Fibroblast of skin of left biceps (primary cell): ENCODE measurements around the gene SH3GL1.
A peak's percentile ranks its signal among the peaks of the same experiment; 100 is the strongest.

ENCODE experiments used
- DNase-seq, 2 experiments: peaks; one replicate each; pipeline ENCODE4 v3.0.0-alpha.2; 2013; ENCODE audit warnings: low read depth in 2 of 2

Gene SH3GL1

DNA sequence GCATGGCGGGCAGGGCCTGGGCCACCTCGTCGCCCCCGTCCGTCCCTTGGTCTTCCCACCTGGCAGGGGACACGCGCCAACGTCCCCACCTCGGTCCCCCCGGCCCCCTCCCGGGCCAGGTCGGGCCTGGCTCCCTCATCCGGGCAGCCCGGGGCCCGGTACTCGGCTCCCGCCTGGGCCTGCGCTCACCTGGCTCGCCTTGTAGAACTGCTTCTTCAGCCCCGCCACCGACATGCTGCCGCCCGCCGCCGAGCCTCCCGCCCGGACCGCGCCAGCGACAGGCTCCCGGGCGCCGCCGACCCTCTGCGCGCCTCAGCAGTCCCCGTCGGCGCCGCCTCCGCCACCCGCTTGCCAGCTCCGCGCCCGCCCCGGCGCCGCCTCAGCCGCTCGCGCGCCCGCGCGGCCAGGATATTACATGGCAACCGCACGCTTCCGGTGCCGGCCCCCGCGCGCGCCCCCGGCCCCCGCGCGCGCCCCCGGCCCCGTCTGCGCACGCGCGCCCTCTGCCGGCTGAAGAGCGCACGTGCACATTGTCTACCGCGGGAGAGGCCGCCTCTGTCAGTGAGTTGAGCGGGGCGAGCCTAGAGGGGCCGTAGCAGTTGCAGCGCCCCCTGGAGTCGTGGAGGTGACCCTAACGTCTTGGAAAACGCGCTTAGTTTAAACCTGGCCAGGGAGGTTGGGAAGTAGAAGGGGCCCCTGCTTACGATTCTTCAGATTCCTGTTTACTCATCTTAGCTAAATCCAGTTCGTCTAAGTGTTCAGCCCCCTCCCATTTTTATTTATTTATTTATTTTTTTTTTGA is at the start of gene SH3GL1:
SH3GL1 (minus strand) TSS at position 413 of the 802 bp plus-strand sequence; CDS start at position 234, 179 bp downstream.
- DNase-seq: peak; percentile 71 to 76

- no peak for DNase-seq
Measured at GRCh38 chr19:4449639-4450028, 49.3 kb upstream of the SH3GL1 start.

GRCh38 chr19:4449022-4449638 is 48.8 kb upstream of the SH3GL1 start:
- DNase-seq: no peak

DNA sequence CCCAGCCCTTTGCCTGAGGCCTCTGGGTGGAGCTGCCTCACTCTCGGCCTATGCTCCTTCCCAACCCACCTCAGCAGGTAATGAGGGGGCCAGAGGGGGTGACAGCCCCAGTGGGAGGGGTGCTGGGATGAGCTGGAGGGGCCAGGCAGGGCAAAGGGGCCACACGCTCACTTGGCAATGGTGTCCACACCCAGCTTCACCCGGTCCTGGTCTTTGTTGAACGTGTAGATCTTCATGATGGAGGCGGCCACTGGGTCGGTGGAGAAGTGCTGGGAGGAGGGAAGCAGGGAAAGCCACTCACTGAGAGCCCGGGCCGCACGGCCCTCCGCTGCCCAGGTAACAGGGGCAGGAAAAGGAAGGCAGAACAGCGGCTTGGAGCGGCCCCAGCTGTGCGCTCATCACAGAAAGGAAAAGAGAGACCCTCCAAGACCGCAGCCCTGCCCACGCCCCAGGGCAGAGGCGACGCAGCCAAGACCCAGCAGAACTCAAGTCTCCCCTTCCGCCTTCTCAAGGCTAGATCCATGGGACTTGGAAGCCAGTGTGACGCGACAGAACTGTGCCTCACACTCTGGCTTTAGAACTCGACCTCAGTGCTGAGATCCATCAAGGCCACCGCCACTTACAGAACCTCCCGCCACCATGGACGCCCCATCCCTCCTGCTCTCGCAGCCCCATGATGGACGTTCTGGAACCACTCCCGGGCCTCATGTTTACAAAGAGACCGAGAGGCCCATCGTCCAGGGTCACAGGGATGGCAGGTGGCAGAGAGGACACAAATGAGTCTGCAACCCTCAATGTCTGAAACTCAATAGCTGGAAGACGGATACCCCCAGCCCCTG is 48.0 kb upstream of the SH3GL1 start:
- DNase-seq: no peak

- no peak for DNase-seq
Measured at GRCh38 chr19:4447327-4448146, 47.2 kb upstream of the SH3GL1 start.

DNA sequence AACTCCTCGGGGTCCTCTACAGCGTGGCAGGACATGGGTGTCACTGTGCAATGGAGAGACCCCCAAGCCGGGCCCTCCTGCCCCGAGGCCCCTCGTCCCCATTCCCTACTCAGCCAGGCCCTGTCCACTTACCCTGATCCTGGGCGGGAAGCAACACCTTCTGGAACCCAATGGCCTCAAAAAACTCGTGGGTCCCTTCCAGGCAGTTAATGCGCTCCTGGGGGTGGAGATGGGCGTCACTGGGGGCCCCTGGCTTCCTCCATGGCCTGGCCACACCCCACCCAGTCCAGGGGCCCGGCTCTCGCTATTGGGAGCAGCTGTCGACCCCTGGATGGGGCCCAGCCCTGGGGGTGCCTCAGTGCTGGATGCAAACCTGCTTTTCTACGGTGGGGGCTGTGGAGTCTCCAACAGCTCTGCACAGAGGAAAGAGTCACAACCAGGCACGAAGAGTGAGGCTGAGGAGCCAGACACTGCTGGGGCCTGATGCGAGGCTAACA is 46.4 kb upstream of the SH3GL1 start:
- DNase-seq: no peak

DNA sequence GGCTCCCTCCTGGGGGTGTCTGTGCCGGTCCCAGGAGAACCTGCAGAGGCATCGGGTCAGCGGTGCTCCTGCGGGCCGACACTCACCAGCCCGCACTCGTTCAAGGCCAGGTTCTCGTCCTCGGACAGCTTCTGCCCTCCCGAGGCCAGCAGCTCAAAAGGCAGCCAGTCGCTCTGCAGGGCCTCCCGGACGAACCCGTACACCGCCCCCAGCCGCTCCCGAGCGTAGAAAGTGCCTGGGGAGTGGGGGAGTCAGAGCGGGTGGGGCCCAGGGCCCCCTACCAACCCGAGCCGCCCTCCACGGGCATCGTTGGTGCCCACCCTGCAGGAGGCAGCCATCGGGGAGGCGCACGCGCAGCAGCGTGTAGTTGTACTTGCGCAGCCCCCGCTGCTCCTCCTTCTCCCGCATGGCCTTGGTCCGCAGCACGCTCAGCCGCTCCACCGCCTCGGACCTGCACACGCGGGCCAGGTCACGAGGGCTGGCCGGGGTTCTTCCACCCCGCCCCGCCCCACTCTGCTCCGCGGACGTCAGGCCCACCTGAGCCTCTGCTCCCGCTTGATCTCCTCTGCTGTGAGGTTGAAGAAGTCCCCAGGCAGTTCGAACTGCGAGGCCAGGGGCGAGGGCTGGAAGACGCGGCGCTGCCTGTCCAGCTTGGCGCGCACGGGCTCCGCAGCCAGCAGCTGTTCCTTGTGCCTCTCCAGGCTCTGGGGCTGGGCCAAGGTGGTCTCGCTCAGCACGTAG is 45.8 kb upstream of the SH3GL1 start:
- DNase-seq: no peak

- no peak for DNase-seq
Measured at GRCh38 chr19:4444765-4445741, 44.7 kb upstream of the SH3GL1 start.

DNA sequence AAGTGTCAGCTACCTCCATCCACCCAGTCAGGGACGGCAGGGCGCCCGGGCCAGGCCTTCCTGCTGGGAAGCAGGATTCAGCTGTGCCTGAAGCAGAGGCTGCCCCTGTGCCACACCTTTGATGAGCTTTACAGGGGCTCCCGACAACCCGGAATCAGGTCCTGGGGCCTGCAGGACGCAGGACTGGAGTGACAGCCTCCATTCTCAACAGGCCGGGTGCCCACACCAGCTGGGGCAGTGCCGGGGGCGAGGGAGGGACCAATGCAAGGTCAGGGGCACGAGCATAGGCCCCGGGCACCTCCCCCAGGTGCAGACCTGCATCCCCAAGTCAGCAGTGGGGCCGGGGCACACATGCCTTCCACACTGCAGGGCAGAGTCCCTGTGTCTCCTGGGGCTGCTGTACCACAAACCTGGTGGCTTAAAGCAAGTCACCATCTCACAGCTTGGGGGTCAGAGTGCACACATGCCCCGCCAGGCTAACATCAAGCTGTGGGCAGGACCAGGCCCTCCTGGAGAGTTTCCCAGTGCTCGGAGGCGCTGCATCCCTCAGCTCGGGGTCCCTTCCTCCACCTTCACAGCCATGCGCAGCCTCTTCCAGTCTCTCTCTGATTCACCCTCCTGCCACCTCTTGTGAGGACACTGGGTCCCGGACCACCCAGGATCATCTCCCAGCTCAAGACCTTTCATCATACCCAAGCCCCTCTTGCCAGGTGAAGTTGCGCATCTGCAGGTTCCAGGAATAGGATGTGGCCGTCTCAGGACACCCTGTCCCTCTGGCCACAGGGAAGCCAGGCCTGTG is 43.8 kb upstream of the SH3GL1 start:
- no peak for DNase-seq

DNA sequence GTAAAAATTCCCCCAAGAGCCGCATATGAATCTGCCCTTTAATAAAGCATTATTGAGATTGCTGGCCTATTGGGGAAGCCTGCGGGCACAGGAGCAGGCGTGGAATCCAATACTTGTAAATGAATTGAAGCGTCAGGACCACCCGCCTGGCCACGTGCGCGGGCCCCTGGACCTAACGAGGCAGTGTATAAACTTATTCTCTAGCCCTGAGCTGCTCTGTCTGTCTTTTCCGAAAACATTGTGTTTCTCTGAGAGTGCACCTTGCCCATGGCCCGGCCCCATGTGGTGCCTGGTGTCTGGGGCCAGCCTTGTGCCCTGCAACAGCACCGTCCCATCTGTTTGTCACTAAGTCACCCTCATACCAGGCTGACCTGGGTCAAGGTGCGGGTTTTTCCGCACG is 42.8 kb upstream of the SH3GL1 start:
- no peak for DNase-seq

DNA sequence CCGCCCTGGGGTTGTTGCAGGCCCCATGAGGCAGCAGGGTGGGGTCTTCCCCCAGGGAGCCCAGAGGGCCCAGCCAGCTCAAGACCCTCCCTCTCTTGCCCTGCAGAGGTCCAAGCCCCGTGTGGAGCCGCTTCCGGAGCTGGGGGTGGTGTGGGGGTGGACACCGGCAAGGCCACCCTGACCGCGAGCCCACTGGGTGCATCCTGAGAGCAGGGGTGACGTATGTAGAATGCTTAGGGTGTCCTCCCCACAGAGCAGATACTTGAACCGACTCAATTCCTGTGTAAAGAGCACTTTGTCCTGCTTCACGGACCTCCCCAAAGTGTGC is 42.4 kb upstream of the SH3GL1 start:
- DNase-seq: no peak

- no peak for DNase-seq
Measured at GRCh38 chr19:4441994-4442818, 41.9 kb upstream of the SH3GL1 start.

GRCh38 chr19:4439243-4439642 is 38.9 kb upstream of the SH3GL1 start:
- no peak for DNase-seq

- DNase-seq: no peak
Measured at GRCh38 chr19:4437103-4437502, 36.8 kb upstream of the SH3GL1 start.

GRCh38 chr19:4436231-4436630 is 35.9 kb upstream of the SH3GL1 start:
- DNase-seq: no peak

- no peak for DNase-seq
Measured at GRCh38 chr19:4434391-4434790, 34.0 kb upstream of the SH3GL1 start.

DNA sequence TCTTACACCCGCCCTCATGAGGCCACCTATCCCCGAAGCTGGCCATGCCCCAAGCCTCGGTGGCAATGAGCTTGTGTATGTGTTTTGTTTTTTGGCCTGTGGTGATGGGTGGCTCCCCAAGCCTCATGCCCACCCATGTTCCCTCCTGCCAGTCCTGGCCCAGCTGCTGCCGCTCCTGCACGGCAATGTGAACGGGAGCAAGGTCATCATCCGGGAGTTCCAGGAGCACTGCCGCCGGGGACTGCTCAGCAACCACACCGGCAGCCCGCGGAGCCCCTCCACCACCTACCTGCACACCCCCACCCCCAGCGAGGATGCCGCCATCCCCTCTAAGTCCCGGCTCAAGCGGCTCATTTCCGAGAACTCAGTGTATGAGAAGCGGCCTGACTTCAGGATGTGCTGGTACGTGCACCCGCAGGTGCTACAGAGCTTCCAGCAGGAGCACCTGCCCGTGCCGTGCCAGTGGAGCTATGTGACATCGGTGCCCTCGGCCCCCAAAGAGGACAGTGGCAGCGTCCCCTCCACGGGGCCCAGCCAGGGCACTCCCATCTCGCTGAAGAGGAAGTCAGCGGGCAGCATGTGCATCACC is 32.7 kb upstream of the SH3GL1 start:
- no peak for DNase-seq
